Stomach (tissue), 4 donors: ENCODE measurements around the gene DCD.

Source experiments
- CTCF ChIP-seq, 7 experiments: fragments of 450-650 bp in 4 of 7; fragments of 200-600 bp in 3 of 7; sonication (generic) in 3 of 7; IDR thresholded peaks; one replicate each; pipeline ENCODE4 v1.5.1; 2016 to 2019; ENCODE audit warnings: antibody characterized with exemption in 7 of 7, control low read depth in 2 of 7, mild to moderate bottlenecking in 1 of 7
- POLR2AphosphoS5 ChIP-seq, 3 donors: sonication (generic); formaldehyde crosslinking; IDR thresholded peaks; one replicate each; pipeline ENCODE4 v1.6.1; 2016; ENCODE audit warnings: antibody characterized with exemption in 3 of 3

- no peak for TF ChIP-seq POLR2AphosphoS5 (IDR thresholded peaks at IDR 0.05)
- TF ChIP-seq CTCF (IDR thresholded peaks at IDR 0.05), result no peak
These were observed 1.7 kb upstream of the DCD start for GRCh38 chr12:54649825-54650224.
